ENCODE data around the gene LRRC8B.

Gene LRRC8B

DNA sequence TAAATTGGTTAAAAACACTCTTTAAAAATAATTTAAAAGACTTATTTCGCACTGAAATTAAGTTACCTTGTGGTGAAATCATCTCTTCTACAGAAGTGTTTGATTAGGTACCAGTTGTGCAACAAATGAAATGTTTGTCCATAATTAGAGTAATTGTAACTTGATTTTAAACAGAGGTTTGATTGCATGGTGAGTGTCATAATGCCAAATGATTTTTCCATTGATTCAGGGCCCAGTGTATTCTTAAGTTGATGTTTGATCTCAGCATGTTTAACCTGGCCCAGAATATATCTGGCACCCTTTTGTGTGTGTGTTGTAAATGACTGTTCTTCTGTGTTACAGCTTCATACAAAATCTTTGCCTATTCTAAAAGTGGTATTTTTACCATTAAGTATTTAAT is 28.5 kb downstream of the LRRC8B start:
- no peak for DNase-seq
- Histone ChIP-seq H3K9me3 (ENCODE audit: control extremely low read depth in 1 of 5, control insufficient read depth in 4 of 5, insufficient read depth in 2 of 5, low read depth in 1 of 5, low read length in 4 of 5) (no peaks in the 10 kb centered on the region), H3K27me3 (replicated peaks in 2 of 5; ENCODE audit: control insufficient read depth in 4 of 5, insufficient read depth in 5 of 5, low read length in 4 of 5) (no peaks in the 10 kb centered on the region), H3K27ac (ENCODE audit: insufficient read depth in 1 of 2, low read depth in 1 of 2, low read length in 2 of 2, poor library complexity in 1 of 2, severe bottlenecking in 2 of 2) (peak overlapping the region in 1 of 2 experiments; percentile 75), H3K36me3 (ENCODE audit: control insufficient read depth in 4 of 4, insufficient read depth in 4 of 4, low read length in 3 of 4) (peaks cover 4 to 22% (median 6%) of the 10 kb centered on the region in 4 experiments), H3K4me1 (ENCODE audit: control extremely low read depth in 1 of 4, control insufficient read depth in 4 of 4, insufficient read depth in 4 of 4, low read length in 3 of 4) (peaks cover 7 to 34% (median 22%) of the 10 kb centered on the region in 4 experiments), H3K4me3 (ENCODE audit: control insufficient read depth in 1 of 7, extremely low read depth in 1 of 7, insufficient read depth in 4 of 7, low read depth in 2 of 7, low read length in 6 of 7) (peak overlapping the region in 2 of 7 experiments; percentile 19 to 58)
- no CpG with 5 or more reads among the region's 1 CpG for WGBS (ENCODE audit: insufficient coverage)
- POLR2A ChIA-PET, result no interaction called here
- CTCF ChIA-PET, result interaction anchor here (1.0 to 3.2 kb wide), 3 partner anchors 13 to 33 kb away, joined by 3 to 11 read pairs (median 4); no protein-coding TSS in a partner anchor

DNA sequence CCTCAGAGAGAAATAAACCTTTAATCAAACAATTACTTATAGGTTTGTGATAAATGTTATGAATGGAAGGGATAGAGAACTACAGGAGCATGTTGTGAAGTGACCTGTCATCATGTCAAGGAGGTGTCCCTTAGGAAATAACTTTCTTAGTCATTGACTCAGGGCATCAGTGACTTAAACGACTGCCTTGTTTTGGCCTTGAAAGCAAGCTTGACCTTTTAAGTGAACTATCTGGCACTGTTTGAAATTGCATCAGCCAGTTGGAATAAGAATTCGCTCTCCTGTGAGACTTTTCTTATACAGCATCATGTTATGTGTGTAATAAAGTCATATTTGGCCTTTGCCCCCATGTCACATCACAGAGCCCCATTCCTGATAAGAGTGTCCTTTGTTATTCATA is 30.9 kb downstream of the LRRC8B start:
- CTCF ChIA-PET, result interaction anchor here (1.7 to 2.4 kb wide), 2 partner anchors 11 to 72 kb away, joined by 5 to 10 read pairs; no protein-coding TSS in a partner anchor
- 100% methylated on average over 2 of the region's 2 CpGs for WGBS (ENCODE audit: insufficient coverage)
- no peak for DNase-seq

DNA sequence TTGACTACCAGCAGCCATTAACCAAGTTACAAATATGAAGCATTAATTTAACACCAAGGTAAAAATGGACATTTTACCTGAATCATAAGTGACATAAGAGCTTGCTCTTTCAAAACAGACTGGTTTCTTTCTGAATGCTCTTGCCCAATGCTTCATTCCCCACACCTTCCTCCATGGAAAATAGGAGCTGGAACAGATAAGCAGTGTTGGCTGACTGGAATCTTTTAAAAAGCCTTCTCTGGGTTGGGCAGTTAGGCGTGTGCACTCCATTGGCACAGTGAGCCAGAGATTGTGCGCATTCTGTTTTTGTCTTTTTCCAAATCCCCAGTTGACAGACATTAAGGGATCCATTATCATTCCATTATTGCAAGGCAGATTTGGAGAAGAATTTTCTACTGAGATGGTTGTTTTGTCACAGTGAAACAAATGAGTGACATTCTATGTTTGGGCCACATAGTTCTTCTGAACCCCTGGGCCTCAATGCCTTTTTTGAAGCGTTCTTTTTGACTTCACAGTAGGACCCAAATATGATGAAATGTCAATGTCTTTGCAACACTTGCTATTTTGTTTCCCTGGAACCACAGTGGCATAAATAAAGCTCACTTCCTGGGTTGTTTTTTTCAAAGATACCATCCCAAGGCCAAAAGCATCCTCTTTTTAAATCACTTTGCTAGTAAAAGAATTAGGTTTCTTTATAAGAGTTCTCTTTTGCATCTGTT is 32.3 kb downstream of the LRRC8B start:
- Histone ChIP-seq H3K4me1 (ENCODE audit: control extremely low read depth in 1 of 4, control insufficient read depth in 4 of 4, insufficient read depth in 4 of 4, low read length in 3 of 4) (peaks cover 4 to 28% (median 21%) of the 10 kb centered on the region in 4 experiments), H3K27me3 (replicated peaks in 2 of 5; ENCODE audit: control insufficient read depth in 4 of 5, insufficient read depth in 5 of 5, low read length in 4 of 5) (no peaks in the 10 kb centered on the region), H3K36me3 (ENCODE audit: control insufficient read depth in 4 of 4, insufficient read depth in 4 of 4, low read length in 3 of 4) (peaks cover 7 to 18% (median 16%) of the 10 kb centered on the region in 4 experiments), H3K27ac (ENCODE audit: insufficient read depth in 1 of 2, low read depth in 1 of 2, low read length in 2 of 2, poor library complexity in 1 of 2, severe bottlenecking in 2 of 2) (no peak overlapping the region), H3K4me3 (ENCODE audit: control insufficient read depth in 1 of 7, extremely low read depth in 1 of 7, insufficient read depth in 4 of 7, low read depth in 2 of 7, low read length in 6 of 7) (no peak overlapping the region), H3K9me3 (ENCODE audit: control extremely low read depth in 1 of 5, control insufficient read depth in 4 of 5, insufficient read depth in 2 of 5, low read depth in 1 of 5, low read length in 4 of 5) (no peaks in the 10 kb centered on the region)
- POLR2A ChIA-PET, result interaction anchor here (0.7 kb wide), 1 partner anchor 13 kb away, joined by 3 read pairs; no protein-coding TSS in a partner anchor
- CTCF ChIA-PET, result interaction anchor here (0.7 to 2.4 kb wide), 3 partner anchors 10 to 46 kb away, joined by 3 to 10 read pairs (median 3); no protein-coding TSS in a partner anchor
- DNase-seq, result peak in 1 of 3 donors; percentile 51
- WGBS (ENCODE audit: insufficient coverage), result 87% methylated on average over 3 of the region's 3 CpGs

More for the DNA sequence above, 30.9 kb downstream of the LRRC8B start:
- POLR2A ChIA-PET, result no interaction called here
- no peak overlapping the region for H3K4me3 ChIP-seq (ENCODE audit: control insufficient read depth in 1 of 7, extremely low read depth in 1 of 7, insufficient read depth in 4 of 7, low read depth in 2 of 7, low read length in 6 of 7)
- H3K36me3 ChIP-seq (ENCODE audit: control insufficient read depth in 4 of 4, insufficient read depth in 4 of 4, low read length in 3 of 4), result peaks cover 7 to 23% (median 16%) of the 10 kb centered on the region in 4 experiments
- peaks cover 7 to 34% (median 21%) of the 10 kb centered on the region in 4 experiments for H3K4me1 ChIP-seq (ENCODE audit: control extremely low read depth in 1 of 4, control insufficient read depth in 4 of 4, insufficient read depth in 4 of 4, low read length in 3 of 4)
- no peak overlapping the region for H3K27ac ChIP-seq (ENCODE audit: insufficient read depth in 1 of 2, low read depth in 1 of 2, low read length in 2 of 2, poor library complexity in 1 of 2, severe bottlenecking in 2 of 2)
- no peaks in the 10 kb centered on the region for H3K9me3 ChIP-seq (ENCODE audit: control extremely low read depth in 1 of 5, control insufficient read depth in 4 of 5, insufficient read depth in 2 of 5, low read depth in 1 of 5, low read length in 4 of 5)
- no peaks in the 10 kb centered on the region for H3K27me3 ChIP-seq (replicated peaks in 2 of 5; ENCODE audit: control insufficient read depth in 4 of 5, insufficient read depth in 5 of 5, low read length in 4 of 5)

DNA sequence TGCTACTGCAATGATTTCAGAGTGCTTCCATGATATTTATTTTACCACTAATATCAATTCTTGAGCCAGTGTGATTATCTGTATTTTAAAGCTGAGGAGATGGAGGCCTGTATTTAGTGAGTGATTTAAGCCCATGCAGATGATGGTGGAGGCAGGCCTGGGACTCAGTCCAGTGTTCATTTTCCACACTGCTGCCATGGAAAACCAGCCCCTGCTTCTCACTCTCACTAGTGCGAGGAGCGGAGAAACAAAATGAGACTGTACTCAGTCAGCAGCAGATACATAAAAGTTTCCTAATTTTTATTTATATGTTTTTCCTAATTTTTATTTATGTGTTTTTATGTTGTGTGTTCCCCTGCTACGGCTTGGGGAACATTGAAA is 32.8 kb downstream of the LRRC8B start:
- Histone ChIP-seq H3K27me3 (replicated peaks in 2 of 5; ENCODE audit: control insufficient read depth in 4 of 5, insufficient read depth in 5 of 5, low read length in 4 of 5) (no peaks in the 10 kb centered on the region), H3K9me3 (ENCODE audit: control extremely low read depth in 1 of 5, control insufficient read depth in 4 of 5, insufficient read depth in 2 of 5, low read depth in 1 of 5, low read length in 4 of 5) (no peaks in the 10 kb centered on the region), H3K27ac (ENCODE audit: insufficient read depth in 1 of 2, low read depth in 1 of 2, low read length in 2 of 2, poor library complexity in 1 of 2, severe bottlenecking in 2 of 2) (no peak overlapping the region), H3K36me3 (ENCODE audit: control insufficient read depth in 4 of 4, insufficient read depth in 4 of 4, low read length in 3 of 4) (peaks cover 7 to 18% (median 16%) of the 10 kb centered on the region in 4 experiments), H3K4me1 (ENCODE audit: control extremely low read depth in 1 of 4, control insufficient read depth in 4 of 4, insufficient read depth in 4 of 4, low read length in 3 of 4) (peaks cover 3 to 23% (median 16%) of the 10 kb centered on the region in 4 experiments), H3K4me3 (ENCODE audit: control insufficient read depth in 1 of 7, extremely low read depth in 1 of 7, insufficient read depth in 4 of 7, low read depth in 2 of 7, low read length in 6 of 7) (no peak overlapping the region)
- no peak for DNase-seq
- ChIA-PET POLR2A (interaction anchor here (0.7 kb wide), 1 partner anchor 12 kb away, joined by 3 read pairs; no protein-coding TSS in a partner anchor), CTCF (interaction anchor here (0.7 to 1.7 kb wide), 4 partner anchors 16 to 45 kb away, joined by 3 to 6 read pairs (median 3); no protein-coding TSS in a partner anchor)
- WGBS (ENCODE audit: insufficient coverage), result no CpG with 5 or more reads among the region's 3 CpGs

DNA sequence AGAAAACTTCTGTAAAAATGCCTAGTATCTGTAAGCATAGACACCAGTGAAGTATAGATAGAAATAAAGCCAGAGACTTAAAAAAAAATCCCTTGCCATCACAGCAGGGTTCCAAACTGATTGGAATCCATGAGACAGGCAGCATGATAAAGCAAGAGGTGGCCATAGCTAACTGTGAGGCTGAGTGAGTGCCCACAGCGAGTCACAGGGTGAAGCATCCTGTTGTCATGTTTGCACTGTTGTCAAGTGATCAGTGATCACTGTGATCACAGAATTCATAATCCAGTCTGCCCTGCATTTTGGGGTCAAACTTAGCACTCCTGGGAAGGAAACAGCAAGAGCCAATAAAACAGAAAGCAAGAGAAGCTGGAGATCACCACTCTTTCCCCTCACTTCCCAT is 33.3 kb downstream of the LRRC8B start:
- Histone ChIP-seq H3K4me1 (ENCODE audit: control extremely low read depth in 1 of 4, control insufficient read depth in 4 of 4, insufficient read depth in 4 of 4, low read length in 3 of 4) (peaks cover 3 to 18% (median 12%) of the 10 kb centered on the region in 4 experiments), H3K27ac (ENCODE audit: insufficient read depth in 1 of 2, low read depth in 1 of 2, low read length in 2 of 2, poor library complexity in 1 of 2, severe bottlenecking in 2 of 2) (no peak overlapping the region), H3K9me3 (ENCODE audit: control extremely low read depth in 1 of 5, control insufficient read depth in 4 of 5, insufficient read depth in 2 of 5, low read depth in 1 of 5, low read length in 4 of 5) (no peaks in the 10 kb centered on the region), H3K36me3 (ENCODE audit: control insufficient read depth in 4 of 4, insufficient read depth in 4 of 4, low read length in 3 of 4) (peaks cover 7 to 18% (median 16%) of the 10 kb centered on the region in 4 experiments), H3K4me3 (ENCODE audit: control insufficient read depth in 1 of 7, extremely low read depth in 1 of 7, insufficient read depth in 4 of 7, low read depth in 2 of 7, low read length in 6 of 7) (no peak overlapping the region), H3K27me3 (replicated peaks in 2 of 5; ENCODE audit: control insufficient read depth in 4 of 5, insufficient read depth in 5 of 5, low read length in 4 of 5) (no peaks in the 10 kb centered on the region)
- POLR2A ChIA-PET, result interaction anchor here (0.6 kb wide), 1 partner anchor 14 kb away, joined by 3 read pairs; no protein-coding TSS in a partner anchor
- 100% methylated on average over 1 of the region's 1 CpG for WGBS (ENCODE audit: insufficient coverage)
- no peak for DNase-seq
- CTCF ChIA-PET, result interaction anchor here (0.7 to 1.7 kb wide), 4 partner anchors 16 to 45 kb away, joined by 3 to 6 read pairs (median 3); no protein-coding TSS in a partner anchor

DNA sequence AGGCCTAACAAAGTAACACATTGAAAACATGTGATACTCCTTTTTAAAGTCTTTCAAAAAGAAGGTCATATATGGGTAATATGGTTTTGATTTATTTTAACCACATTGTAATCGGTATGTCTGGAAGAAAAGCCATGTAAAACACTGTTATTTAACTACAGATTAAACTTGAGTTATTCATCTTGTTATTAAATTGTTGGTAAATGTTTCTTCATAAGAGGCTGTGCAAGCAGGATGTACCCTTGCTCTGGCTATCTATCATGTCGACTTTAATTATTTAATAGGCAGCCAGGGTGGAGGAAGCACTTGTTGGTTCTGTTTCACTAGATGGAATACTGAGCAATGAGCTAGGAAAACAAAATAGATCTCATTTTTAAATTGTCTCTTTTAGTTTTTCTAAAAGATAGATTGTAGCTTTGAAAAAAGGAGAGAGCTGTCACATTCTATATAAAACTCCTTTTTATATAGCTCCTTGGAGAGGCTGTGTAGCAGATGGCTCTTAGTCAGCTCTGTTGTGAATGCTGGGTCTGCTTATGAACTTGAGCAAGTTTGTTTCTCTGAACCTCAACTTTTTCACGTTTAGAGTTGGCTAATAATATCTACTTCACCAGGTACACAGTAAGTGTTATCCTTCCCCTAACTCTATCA is 39.5 kb downstream of the LRRC8B start:
- no CpG with 5 or more reads among the region's 3 CpGs for WGBS (ENCODE audit: insufficient coverage)
- ChIA-PET POLR2A (interaction anchor here (0.5 to 1.2 kb wide), 2 partner anchors 14 to 548 kb away, joined by 3 read pairs; no protein-coding TSS in a partner anchor), CTCF (interaction anchor here (0.9 to 1.8 kb wide), 4 partner anchors 23 to 200 kb away, joined by 3 to 9 read pairs (median 5); no protein-coding TSS in a partner anchor)
- Histone ChIP-seq H3K27me3 (replicated peaks in 2 of 5; ENCODE audit: control insufficient read depth in 4 of 5, insufficient read depth in 5 of 5, low read length in 4 of 5) (no peaks in the 10 kb centered on the region), H3K4me1 (ENCODE audit: control extremely low read depth in 1 of 4, control insufficient read depth in 4 of 4, insufficient read depth in 4 of 4, low read length in 3 of 4) (peaks cover 4 to 21% (median 6%) of the 10 kb centered on the region in 4 experiments), H3K4me3 (ENCODE audit: control insufficient read depth in 1 of 7, extremely low read depth in 1 of 7, insufficient read depth in 4 of 7, low read depth in 2 of 7, low read length in 6 of 7) (no peak overlapping the region), H3K9me3 (ENCODE audit: control extremely low read depth in 1 of 5, control insufficient read depth in 4 of 5, insufficient read depth in 2 of 5, low read depth in 1 of 5, low read length in 4 of 5) (no peaks in the 10 kb centered on the region), H3K36me3 (ENCODE audit: control insufficient read depth in 4 of 4, insufficient read depth in 4 of 4, low read length in 3 of 4) (peaks cover 0 to 9% (median 2%) of the 10 kb centered on the region in 4 experiments), H3K27ac (ENCODE audit: insufficient read depth in 1 of 2, low read depth in 1 of 2, low read length in 2 of 2, poor library complexity in 1 of 2, severe bottlenecking in 2 of 2) (no peak overlapping the region)
- DNase-seq, result peak in 1 of 3 donors; percentile 37
